ENCODE data around the gene ZBED4.

ZBED4 gene

DNA sequence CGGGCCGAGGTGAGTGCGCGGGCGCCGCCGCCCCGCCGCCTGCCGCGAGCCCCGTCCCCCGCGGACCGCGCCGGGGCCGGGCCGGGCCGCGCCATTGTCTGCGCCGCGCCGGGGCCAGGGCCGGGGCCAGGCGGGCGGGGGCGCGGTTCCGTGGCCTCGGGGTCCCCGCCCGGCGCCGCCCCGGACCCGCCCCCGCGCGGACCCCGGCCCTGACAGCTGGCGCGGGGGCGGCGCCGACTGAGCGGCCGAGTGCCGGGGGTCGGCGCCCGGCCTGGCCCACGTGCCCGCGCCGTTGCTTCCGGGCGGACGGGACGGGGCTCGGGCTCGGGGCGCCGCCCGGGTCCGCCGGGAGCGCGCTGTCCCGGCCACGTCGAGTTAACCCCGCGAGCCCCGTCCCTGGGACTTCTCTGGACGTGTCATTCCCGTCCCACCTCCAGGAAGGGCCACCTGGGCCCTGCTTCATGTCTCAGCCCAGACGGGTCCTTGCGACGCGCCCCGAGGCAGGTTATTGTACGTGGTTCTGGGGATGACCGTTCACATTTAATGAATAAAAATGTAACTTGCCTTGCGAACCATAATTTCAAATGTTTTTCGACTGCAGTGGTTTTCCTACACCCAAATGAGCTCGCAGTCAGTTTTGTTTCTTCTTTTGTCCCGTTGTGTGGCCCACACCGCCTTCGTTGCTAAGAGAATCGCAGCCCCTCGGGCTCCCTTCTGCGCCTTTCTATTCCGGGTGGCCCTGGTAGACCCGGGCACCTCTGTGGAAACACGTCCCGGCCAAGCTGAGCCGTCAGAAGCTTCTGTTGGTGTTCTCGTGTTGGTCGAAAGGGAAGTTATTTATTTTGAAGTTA lies 562 bp downstream of the ZBED4 start:
- DNase-seq: no peak

- no peak for DNase-seq
Observed at GRCh38 chr22:49855251-49855911, 1.7 kb downstream of the ZBED4 start.

GRCh38 chr22:49856343-49856742 lies 2.7 kb downstream of the ZBED4 start:
- DNase-seq: no peak

- no peak for DNase-seq
Observed at GRCh38 chr22:49856766-49857618, 3.3 kb downstream of the ZBED4 start.

- DNase-seq: no peak
Observed at GRCh38 chr22:49858827-49859226, 5.2 kb downstream of the ZBED4 start.

- no peak for DNase-seq
Observed at GRCh38 chr22:49861642-49862495, 8.2 kb downstream of the ZBED4 start.

GRCh38 chr22:49862496-49862776 lies 8.8 kb downstream of the ZBED4 start:
- no peak for DNase-seq

DNA sequence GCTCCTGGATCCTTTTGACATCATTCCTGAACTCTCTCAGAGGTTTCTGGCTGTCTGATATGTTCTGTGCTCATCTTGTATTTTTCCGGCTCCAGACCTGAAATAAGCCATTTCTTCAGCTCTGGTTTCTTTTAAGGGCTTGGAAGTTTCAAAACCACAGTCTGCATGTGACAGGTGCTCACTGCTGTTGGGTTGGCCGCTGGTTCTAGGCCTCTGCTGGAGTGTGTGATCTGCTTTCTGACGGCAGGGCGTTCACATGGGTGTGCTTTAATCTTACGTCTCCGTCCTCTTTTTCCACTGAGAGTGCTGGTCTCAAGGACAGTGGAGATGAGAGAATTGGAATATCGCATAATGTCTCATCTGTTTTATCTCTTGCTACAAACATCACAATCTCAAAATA lies 10.3 kb downstream of the ZBED4 start:
- DNase-seq: no peak

DNA sequence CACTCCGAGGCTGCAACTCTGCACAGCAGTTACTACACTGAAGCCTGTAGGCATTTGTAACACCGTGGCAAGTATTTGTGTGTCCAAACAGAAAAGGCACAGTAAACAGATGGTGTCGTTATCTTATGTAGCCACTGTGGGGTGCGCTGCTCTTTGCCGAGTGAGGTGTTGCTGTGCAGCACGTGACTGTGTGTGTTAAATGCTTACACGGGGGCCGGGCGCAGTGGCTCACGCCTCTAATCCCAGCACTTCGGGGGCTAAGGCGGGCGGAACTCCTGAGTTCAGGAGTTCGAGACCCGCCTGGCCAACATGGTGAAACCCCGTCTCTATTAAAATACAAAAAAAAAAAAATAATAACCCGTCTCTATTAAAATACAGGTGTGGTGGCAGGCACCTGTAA lies 11.5 kb downstream of the ZBED4 start:
- DNase-seq: no peak

DNA sequence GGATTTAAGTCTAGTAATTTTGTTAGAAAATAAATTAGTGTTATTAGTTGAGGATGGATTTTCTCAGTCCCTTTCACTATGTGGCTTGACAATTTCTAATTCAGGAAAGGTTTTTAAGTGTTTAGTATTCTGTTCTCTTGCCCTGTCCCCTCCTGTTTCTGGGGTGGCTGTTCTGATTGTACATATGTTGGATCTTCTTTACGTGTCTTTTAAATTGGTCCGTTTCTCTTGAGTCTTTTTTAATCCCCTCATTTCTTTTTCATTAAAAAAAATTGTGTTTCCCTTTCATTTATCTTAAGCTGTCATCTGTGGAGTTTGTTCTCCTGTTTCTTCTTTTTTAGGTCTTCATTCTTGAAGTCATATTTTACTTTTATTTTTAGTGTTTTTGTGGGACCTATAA lies 12.5 kb downstream of the ZBED4 start:
- no peak for DNase-seq

DNA sequence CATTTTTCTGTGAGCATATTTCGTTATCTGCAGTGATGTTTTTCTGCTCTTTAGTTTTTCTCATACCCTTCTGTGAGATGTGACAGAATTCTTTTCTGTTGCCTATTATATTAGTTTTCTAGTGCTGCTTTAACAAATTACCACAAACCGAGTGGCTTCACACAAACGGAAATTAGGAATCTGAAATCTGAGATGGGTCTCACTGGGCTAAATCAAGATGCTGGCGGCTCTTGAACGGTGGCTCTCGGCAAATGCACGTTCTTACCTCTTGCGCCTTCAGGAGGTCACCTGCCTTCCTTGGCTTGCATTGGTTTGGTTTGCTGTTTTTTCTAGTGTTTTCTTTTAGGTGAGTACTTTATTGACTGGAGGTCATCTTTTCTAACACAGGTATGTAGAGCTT lies 13.0 kb downstream of the ZBED4 start:
- no peak for DNase-seq

DNA sequence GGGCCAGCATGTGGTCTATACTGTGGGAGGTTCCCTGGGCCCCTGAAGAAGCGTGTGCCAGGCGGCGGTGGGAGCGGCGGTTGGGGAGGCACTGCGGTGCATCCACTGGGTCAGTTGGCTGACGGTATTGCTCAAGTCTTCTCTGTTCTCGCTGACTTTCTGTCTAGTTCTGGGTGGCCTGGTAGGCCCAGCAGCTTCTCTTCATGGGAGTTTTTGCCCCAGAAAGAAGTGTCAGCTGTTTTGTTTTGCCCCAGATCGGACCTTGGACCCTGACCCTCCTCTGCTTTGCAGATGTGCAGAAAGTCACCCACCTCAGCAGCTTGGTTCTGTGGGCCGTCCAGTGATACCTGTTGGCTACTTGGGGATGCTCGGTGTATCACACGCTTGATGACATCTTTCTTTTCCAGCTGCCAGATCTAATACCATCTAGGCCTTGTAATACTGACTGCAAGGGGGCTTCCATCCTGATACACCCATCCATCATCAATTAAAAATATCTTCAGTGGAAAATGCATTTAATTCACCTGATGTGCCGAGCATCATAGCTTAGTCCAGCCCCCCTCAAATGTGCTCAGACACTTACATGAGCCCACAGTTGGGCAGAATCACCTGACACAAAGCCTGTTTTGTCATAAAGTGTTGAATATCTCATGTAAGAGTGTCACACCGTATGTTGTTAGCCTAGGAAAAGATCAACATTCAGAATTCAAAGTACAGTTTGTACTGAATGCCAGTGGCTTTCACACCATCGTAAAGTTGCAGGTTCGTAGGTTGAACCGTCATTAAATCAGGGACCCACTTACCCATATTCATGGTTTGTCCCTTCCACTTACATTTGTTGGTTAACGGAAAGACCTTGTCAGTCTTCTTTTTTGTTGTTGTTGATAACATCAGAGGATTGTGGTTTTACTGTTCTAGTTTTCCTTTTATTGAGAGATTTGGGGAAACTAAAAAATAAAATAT lies 13.9 kb downstream of the ZBED4 start:
- DNase-seq: no peak

DNA sequence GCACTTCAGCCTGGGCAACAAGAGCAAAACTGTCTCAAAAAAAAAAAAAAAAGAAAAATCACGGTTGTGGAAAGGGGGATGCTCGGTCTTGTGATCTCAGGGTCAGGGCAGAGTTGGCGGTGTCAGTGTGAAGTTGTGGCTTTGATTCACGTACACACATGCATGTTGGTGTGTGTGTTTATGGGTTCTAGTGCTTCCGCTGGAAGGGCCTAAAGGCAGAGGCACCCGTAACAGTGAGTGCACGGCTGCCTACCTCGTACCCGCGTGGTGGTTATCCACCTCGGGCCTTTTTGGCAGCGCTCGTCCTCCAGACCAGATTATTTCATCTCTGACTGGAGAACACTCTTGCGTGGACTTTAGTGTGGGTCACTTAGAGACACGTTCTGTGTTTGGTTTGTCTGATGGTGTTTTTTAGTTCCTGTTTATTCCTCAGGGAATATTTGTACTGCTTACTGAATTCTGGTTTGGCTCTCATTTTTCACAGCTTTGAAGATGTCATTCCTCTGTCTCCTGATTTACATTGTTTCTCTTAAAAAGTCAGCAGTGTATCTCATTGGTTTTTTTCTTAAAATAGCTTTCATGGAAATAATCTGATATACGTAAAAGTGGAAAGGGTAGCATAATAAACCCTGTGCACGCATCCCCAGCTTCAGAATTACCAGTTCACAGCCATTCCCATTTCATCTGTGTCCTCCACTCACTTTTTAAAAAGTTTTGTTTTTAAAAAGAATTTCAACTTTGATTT lies 15.6 kb downstream of the ZBED4 start:
- DNase-seq: no peak

GRCh38 chr22:49869845-49870712 lies 16.4 kb downstream of the ZBED4 start:
- DNase-seq: no peak

DNA sequence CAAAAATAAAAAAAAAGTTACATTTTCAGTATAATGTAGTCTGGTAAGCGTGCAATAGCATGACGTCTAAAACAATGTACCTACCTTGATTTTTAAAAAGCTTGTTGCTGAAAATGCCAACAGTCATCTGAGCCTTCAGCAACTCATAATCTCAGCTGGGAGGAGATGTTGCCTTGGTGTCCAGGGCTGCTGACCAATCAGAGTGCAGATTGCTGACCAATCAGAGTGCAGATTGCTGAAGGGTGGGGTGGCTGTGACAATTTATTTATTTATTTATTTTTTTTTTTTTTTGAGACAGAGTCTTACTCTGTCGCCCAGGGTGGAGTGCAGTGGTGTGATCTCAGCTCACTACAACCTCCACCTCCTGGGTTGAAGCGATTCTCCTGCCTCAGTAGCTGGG lies 17.8 kb downstream of the ZBED4 start:
- DNase-seq: no peak

GRCh38 chr22:49872347-49872746 lies 18.7 kb downstream of the ZBED4 start:
- no peak for DNase-seq

DNA sequence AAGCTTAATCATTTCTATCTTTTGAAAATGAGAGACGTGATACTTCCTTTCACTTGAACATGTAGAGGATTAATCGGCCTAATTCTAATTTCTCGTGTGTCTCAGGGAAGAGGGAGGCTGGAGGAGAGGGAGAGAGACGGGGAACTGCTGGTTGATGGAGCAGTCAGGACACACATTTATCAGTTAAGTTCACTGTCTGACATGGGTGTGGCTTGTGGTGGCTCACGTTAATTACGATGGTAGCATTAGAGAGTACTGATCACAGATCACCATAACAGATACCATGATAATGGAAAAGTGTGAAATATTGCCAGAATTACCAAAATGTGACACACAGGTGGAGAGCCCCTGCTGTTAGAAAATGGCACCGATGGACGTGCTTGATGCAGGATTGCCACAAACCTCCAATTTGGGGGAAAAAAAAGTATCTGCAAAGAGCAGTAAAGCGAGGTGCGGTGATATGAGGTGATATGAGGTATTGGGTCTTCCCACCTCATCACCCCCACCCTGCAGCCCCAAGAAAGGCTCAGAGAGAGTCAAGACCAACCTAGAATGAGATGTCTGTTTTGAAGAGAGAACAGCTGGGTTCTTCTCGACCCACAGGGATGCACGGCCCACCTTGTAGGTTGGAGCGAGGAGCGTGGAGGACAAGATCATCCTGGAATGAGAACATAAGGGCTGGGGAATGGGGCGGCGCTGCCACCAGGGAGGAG lies 19.7 kb downstream of the ZBED4 start:
- no peak for DNase-seq

- no peak for DNase-seq
Observed at GRCh38 chr22:49877642-49878041, 24.0 kb downstream of the ZBED4 start.

- DNase-seq: no peak
Observed at GRCh38 chr22:49878206-49878605, 24.6 kb downstream of the ZBED4 start.

All from NCI-H524 treated with DMSO at 0.1 percent for 48 hours (cell line).